ENCODE data around the gene AOPEP. TPM values are rescaled to one million over a fixed set of nuclear protein-coding genes. Genes with fewer than 3 reads are reported as not detected.
A peak's percentile ranks its signal among the peaks of the same experiment; 100 is the strongest.

AOPEP gene
- total RNA-seq, 4 donors from 2014 or later, result 80.7 to 428 (median 126) TPM

GRCh38 chr9:94804316-94804715 is 77.8 kb downstream of the AOPEP start:
- DNase-seq, result no peak
- intact Hi-C loops (cut with DNase I; ENCODE audit: low total_unique reads), result no loop called here
- TF ChIP-seq POLR2A (IDR thresholded peaks at IDR 0.05), result no peak
- TF ChIP-seq, protein P1, sequence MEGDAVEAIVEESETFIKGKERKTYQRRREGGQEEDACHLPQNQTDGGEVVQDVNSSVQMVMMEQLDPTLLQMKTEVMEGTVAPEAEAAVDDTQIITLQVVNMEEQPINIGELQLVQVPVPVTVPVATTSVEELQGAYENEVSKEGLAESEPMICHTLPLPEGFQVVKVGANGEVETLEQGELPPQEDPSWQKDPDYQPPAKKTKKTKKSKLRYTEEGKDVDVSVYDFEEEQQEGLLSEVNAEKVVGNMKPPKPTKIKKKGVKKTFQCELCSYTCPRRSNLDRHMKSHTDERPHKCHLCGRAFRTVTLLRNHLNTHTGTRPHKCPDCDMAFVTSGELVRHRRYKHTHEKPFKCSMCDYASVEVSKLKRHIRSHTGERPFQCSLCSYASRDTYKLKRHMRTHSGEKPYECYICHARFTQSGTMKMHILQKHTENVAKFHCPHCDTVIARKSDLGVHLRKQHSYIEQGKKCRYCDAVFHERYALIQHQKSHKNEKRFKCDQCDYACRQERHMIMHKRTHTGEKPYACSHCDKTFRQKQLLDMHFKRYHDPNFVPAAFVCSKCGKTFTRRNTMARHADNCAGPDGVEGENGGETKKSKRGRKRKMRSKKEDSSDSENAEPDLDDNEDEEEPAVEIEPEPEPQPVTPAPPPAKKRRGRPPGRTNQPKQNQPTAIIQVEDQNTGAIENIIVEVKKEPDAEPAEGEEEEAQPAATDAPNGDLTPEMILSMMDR (IDR thresholded peaks at IDR 0.05), result no peak
- H3K4me1 ChIP-seq, result peaks cover 5 to 15% of the 10 kb centered on the region in 2 donors
- H3K27me3 ChIP-seq, result no peaks in the 10 kb centered on the region
- H3K4me3 ChIP-seq, result no peak overlapping the region
- H3K27ac ChIP-seq, result peak overlapping the region; percentile 76 to 90
- H3K9me3 ChIP-seq, result no peaks in the 10 kb centered on the region
- H3K36me3 ChIP-seq, result no peaks in the 10 kb centered on the region

DNA sequence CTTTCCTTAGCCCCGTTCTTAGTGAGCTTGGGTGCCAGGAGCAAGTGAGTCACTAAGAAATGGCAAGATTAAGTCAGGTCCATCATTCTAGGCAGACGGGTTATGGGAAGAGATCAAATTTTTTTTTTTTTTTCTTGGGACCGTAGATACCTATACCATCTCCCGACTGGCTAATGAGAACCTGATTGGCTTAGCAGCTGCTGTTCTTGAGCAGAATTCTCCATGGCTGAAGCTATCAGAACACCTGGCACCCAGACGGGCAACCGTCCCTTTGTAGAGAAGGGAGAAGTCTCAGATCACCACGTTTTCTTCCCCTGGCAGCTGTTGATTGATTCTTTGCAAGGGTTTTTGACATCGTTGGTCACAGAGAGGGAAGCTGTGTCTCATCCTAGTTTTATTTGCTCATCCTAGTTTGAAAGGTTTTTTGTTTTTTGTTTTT is 78.6 kb downstream of the AOPEP start:
- no peaks in the 10 kb centered on the region for H3K27me3 ChIP-seq
- H3K9me3 ChIP-seq, result no peaks in the 10 kb centered on the region
- DNase-seq, result no peak
- H3K4me3 ChIP-seq, result no peak overlapping the region
- peak overlapping the region; percentile 76 to 90 for H3K27ac ChIP-seq
- peaks cover 5 to 11% of the 10 kb centered on the region in 2 donors for H3K4me1 ChIP-seq
- intact Hi-C loops (cut with DNase I; ENCODE audit: low total_unique reads), result no loop called here
- no peak for TF ChIP-seq POLR2A (IDR thresholded peaks at IDR 0.05)
- TF ChIP-seq, protein P1 (IDR thresholded peaks at IDR 0.05), result no peak
- H3K36me3 ChIP-seq, result no peaks in the 10 kb centered on the region

GRCh38 chr9:94805585-94805984 is 79.1 kb downstream of the AOPEP start:
- no peak for TF ChIP-seq POLR2A (IDR thresholded peaks at IDR 0.05)
- TF ChIP-seq, protein P1 (IDR thresholded peaks at IDR 0.05), result no peak
- no peak overlapping the region for H3K4me3 ChIP-seq
- no peak for DNase-seq
- H3K27ac ChIP-seq, result peak overlapping the region; percentile 69 to 90
- intact Hi-C loops (cut with DNase I; ENCODE audit: low total_unique reads), result no loop called here
- H3K36me3 ChIP-seq, result no peaks in the 10 kb centered on the region
- no peaks in the 10 kb centered on the region for H3K9me3 ChIP-seq
- H3K27me3 ChIP-seq, result no peaks in the 10 kb centered on the region
- peaks cover 4 to 11% of the 10 kb centered on the region in 2 donors for H3K4me1 ChIP-seq

GRCh38 chr9:94806307-94806893 is 79.9 kb downstream of the AOPEP start:
- DNase-seq, result no peak
- Histone ChIP-seq H3K4me1 (peaks cover 0 to 7% of the 10 kb centered on the region in 2 donors), H3K36me3 (no peaks in the 10 kb centered on the region), H3K27me3 (no peaks in the 10 kb centered on the region), H3K4me3 (no peak overlapping the region), H3K9me3 (no peaks in the 10 kb centered on the region), H3K27ac (peak overlapping the region; percentile 69 to 90)
- no peak for TF ChIP-seq POLR2A (IDR thresholded peaks at IDR 0.05)
- TF ChIP-seq, protein P1 (IDR thresholded peaks at IDR 0.05), result no peak
- intact Hi-C loops (cut with DNase I; ENCODE audit: low total_unique reads), result no loop called here

- Histone ChIP-seq H3K27ac (peak overlapping the region; percentile 69 to 90), H3K4me3 (no peak overlapping the region), H3K9me3 (no peaks in the 10 kb centered on the region), H3K4me1 (peaks cover 0 to 3% of the 10 kb centered on the region in 2 donors), H3K27me3 (no peaks in the 10 kb centered on the region), H3K36me3 (no peaks in the 10 kb centered on the region)
- TF ChIP-seq, protein P1 (IDR thresholded peaks at IDR 0.05), result no peak
- no peak for TF ChIP-seq POLR2A (IDR thresholded peaks at IDR 0.05)
- no peak for DNase-seq
- intact Hi-C loops (cut with DNase I; ENCODE audit: low total_unique reads), result no loop called here
Measured at GRCh38 chr9:94807556-94807955, 81.1 kb downstream of the AOPEP start.

Measured in uterus (tissue), 4 donors.